ENCODE measurements around the gene TP63.

Gene TP63

DNA sequence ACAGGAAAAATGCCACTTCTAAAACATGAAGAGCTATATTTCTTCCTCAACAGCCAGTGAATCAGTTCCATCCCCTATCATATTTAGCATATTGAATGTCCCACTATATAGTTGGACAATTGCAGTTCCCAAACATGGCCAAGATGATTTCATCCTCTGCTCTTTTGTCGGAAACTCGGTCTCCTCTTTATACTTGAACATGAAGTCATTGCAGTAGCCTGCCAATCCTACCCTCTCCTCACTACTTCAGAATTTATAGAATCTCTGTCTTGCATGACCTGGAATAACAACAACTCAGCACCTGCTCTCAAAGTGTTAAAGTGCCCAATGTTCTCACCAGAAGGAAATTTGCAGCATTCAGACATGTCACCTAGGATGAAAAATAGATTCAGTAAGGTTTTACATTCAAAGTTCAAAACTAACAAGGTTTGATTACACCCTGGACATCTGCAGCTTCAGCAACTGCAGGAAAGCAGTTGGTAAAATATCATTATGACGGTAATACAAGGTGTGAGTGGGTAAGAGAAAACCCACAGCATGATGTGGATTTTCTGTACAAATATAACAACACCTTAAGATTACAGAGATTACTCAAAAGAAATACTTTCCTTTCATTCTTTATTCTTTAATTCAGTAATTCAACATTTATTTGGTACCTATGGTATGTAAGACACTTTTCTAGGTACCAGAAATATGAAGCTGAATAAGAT is 52.5 kb downstream of the TP63 start:
- DNase-seq (ENCODE audit: low spot score), result no peak
- FAIRE-seq, result no peak

GRCh38 chr3:189684317-189684716 is 53.1 kb downstream of the TP63 start:
- DNase-seq (ENCODE audit: low spot score) (no peak), FAIRE-seq (no peak)

GRCh38 chr3:189685291-189685690 is 54.1 kb downstream of the TP63 start:
- FAIRE-seq (no peak), DNase-seq (ENCODE audit: low spot score) (no peak)

DNA sequence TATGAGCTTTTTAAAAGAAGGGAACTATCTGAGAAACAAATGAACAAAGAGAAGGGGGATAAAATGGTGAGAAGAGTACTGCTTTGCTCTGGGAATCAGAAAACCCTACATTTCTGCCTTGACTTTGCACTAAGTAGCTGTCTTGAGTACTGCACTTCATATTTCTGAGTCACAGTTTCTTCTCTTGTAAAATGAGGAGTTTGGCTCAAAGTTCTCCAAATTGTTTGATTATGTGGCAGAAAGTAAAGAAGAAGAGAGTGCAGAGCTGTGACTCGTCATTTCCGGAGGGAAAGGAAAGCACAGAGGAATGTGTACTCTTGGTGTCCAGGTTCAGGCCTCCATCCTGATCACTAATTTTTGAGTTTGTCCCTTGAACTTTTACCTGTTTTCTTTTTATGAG is 54.7 kb downstream of the TP63 start:
- DNase-seq (ENCODE audit: low spot score) (peak; percentile 18), FAIRE-seq (no peak)

GRCh38 chr3:189687475-189687874 is 56.3 kb downstream of the TP63 start:
- no peak for FAIRE-seq
- DNase-seq (ENCODE audit: low spot score), result no peak

- FAIRE-seq, result no peak
- DNase-seq (ENCODE audit: low spot score), result no peak
Observed at GRCh38 chr3:189688262-189688661, 57.1 kb downstream of the TP63 start.

- FAIRE-seq (no peak), DNase-seq (ENCODE audit: low spot score) (no peak)
Observed at GRCh38 chr3:189689625-189690024, 58.4 kb downstream of the TP63 start.

DNA sequence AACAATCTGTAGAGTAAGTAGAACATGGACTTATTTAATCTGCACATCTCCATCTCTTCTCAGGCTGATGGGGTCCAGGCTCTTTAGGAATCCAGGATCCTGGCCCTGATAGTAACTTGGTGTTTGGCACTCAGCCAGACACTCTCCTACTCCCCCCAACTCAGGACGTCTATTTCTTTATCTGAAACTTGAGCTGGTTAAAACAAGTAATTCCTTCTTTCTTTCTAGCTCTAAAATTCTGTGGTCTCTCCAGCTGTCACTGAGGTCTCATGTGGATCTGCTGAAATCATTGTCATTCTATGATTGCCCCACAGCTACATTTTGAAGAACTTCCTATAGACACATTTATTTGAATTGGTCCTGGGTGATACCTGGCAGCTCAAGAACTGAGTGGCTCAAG is 59.0 kb downstream of the TP63 start:
- FAIRE-seq (no peak), DNase-seq (ENCODE audit: low spot score) (no peak)

- FAIRE-seq (no peak), DNase-seq (ENCODE audit: low spot score) (no peak)
Observed at GRCh38 chr3:189690672-189691071, 59.5 kb downstream of the TP63 start.

DNA sequence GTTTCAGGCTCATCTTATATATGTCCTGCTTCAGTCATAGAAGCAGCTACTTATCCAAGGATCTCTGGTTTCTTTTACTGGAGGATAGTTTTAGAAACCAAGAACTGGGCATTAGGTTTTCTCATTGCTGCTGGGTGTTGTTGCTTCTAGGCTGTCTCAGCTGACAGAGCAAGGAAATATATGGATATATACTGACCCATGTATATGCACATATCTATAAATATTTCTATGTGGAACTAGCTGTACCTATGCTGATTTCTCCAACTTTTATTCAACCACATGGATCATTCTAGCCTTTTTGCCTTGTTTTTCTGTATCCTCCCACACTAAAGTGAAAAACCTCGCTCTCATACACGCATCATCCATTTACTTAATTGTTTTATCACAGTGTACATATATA is 64.2 kb downstream of the TP63 start:
- FAIRE-seq (no peak), DNase-seq (ENCODE audit: low spot score) (no peak)

- FAIRE-seq, result no peak
- DNase-seq (ENCODE audit: low spot score), result no peak
Observed at GRCh38 chr3:189698811-189699210, 67.6 kb downstream of the TP63 start.

DNA sequence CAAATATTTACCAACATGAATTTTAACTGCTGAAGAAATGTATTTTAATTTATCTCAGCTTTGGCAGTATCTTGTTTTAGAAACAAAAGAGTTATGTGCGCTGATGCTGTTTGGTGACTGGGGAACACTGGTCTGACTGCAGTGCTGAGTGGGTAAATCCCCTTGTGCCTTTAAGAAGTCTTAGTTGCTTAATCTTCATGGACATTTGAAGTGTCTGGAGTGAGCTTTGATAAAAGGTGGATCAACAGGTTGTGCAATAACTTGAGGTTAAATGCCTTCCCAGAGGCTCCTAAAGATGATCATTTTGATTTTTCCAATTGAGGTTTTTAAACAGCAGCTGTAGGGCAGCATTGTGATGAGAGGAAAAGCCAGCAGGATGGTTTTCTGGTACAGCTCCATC is 68.7 kb downstream of the TP63 start:
- DNase-seq (ENCODE audit: low spot score), result no peak
- no peak for FAIRE-seq

GRCh38 chr3:189702066-189702646 is 71.0 kb downstream of the TP63 start:
- FAIRE-seq, result no peak

DNA sequence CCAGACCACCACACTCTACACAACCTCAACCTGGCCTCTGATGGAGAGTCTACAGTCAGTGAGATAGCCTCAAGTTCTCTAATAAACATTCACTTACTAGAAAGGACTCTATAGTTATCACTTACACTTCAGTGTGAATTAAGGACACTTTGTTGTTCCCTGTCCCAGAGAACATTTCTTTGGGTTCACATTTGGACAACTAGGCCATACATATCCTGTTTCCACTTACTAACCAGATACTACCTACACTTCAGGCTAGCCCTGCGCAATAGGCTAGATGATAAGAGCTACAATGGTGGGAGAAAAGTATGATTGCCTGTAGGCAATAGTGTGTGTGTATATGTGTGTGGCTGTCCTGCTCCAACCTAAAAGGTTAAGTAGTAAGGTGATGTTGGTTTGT is 72.7 kb downstream of the TP63 start:
- DNase-seq (ENCODE audit: low spot score) (no peak), FAIRE-seq (no peak)

More at GRCh38 chr3:189702066-189702646, 71.0 kb downstream of the TP63 start:
- DNase-seq (ENCODE audit: low spot score), result no peak

DNA sequence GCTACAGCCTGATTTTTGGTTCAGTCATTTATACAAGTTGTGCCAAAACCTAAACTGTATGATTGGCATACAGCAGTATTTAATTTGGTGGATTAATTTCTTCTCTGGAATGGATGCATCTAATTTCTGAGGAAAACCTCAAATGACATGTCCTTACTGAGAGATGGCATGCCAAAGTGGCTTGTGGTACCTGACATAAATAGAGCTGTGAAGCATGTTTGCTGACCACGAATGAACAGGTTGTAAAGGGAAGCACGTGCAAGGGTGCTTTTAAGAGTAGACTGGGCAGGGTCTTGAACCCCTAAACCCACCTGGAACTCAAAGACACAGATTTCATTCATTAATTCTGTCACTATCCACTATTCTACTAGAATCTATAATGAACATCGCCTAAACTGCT is 77.2 kb downstream of the TP63 start:
- no peak for DNase-seq (ENCODE audit: low spot score)
- FAIRE-seq, result no peak

GRCh38 chr3:189710620-189711402 is 79.6 kb downstream of the TP63 start:
- peak; percentile 69 for DNase-seq (ENCODE audit: low spot score)
- no peak for FAIRE-seq

- DNase-seq (ENCODE audit: low spot score), result no peak
- no peak for FAIRE-seq
Observed at GRCh38 chr3:189712906-189713483, 81.8 kb downstream of the TP63 start.

- DNase-seq (ENCODE audit: low spot score), result peak; percentile 8
- FAIRE-seq, result no peak
Observed at GRCh38 chr3:189714991-189715961, 84.1 kb downstream of the TP63 start.

- DNase-seq (ENCODE audit: low spot score), result no peak
- FAIRE-seq, result no peak
Observed at GRCh38 chr3:189718215-189718614, 87.0 kb downstream of the TP63 start.

DNA sequence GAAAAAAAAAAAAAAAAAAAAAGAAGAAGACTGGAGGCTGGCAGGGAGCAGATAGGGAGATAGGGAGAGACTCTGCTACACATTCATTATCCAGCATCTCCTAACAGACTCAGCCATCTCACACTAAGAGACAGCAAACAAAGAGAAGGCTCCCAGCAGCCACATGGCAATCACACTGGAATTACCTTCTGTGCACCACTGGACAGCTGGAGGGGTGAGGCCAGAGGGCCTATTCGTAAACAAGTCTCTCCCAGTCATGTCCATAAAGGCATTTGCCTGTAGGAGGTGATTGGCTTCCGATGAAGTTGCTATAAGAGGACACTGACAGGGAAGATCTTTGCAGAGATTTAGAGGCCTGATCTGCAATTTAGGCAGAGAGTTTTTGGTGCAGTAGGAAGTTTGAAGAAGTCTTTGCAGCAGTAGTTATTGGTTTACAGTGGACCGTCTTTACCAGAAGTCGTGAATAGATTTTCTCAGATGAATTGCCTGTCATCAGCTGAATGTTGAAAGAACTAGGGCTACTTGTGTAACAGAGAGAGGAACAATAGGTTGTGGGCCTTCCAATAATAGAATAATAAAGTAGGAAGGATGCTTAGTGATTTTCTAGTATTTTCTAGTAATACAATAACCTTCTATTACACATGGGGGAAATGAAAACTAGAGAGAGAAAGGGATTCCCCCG is 89.7 kb downstream of the TP63 start:
- FAIRE-seq (no peak), DNase-seq (ENCODE audit: low spot score) (no peak)

All from urothelium cell line (cell line).